HG02840 (cell line): ENCODE results near the gene NDUFAF8.

Experiments used
- ATAC-seq: cut with Tn5 transposase; IDR thresholded peaks from one replicate; pipeline ENCODE4 v1.9.1; 2021; ENCODE audit warnings: mild to moderate bottlenecking, moderate library complexity, moderate number of reproducible peaks; ENCODE audit not compliant: unreplicated experiment, low FRiP score

NDUFAF8 gene

GRCh38 chr17:81288715-81289114, 49.6 kb downstream of the NDUFAF8 start:
- no peak for ATAC-seq

DNA sequence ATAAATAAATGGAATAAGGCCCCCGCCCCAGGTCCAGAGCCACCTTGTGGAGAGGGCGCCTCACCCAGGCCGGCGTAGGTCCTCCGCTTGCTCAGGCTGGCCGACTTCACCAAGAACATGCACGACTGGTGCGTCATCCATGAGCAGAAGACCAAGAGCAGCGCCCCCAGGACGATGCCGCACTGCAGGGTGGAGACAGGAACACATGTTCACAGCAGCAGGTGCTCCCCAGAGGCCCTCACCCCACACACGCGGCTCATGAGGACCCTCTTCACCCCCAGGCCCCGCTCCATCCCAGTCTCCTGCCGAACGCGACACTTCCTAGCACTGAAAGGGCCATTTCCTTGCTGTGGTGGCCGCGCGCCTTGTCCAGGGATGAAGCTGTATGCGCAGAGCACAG, 50.5 kb downstream of the NDUFAF8 start:
- ATAC-seq: no peak

DNA sequence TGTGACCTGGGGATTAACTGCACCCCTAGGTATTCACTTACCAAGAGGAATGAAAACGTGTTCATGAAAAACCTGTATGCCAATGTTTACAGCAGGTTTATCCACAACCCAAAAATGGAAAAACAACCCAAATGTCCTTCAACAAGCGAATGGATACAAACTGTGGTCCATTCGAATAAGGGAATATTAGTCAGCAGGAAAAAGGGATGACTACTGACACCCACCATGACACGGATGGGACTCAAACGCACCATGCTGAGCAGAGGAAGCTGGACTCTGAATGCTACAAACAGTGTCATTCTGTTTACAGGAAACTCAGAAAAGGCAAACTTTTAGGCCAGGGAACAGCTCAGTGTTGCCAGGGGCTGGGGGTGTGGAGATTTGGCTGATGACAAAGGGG, 51.1 kb downstream of the NDUFAF8 start:
- ATAC-seq: no peak
